Testis (tissue), 2 donors: ENCODE data around the gene DPH5.

Experiments
- POLR2A ChIP-seq: fragments of 450-650 bp; IDR thresholded peaks from one replicate; pipeline ENCODE4 v1.6.1; 2017; ENCODE audit warnings: antibody characterized with exemption, mild to moderate bottlenecking, moderate library complexity
- TF ChIP-seq, protein P1 (sequence below), 3 experiments: fragments of 450-650 bp in 2 of 3; fragments of 200-600 bp in 1 of 3; sonication (generic) in 1 of 3; IDR thresholded peaks; one replicate each; pipeline ENCODE4 v1.5.1; 2016 to 2019; ENCODE audit warnings: antibody characterized with exemption in 3 of 3, mild to moderate bottlenecking in 2 of 3, moderate library complexity in 1 of 3

DNA sequence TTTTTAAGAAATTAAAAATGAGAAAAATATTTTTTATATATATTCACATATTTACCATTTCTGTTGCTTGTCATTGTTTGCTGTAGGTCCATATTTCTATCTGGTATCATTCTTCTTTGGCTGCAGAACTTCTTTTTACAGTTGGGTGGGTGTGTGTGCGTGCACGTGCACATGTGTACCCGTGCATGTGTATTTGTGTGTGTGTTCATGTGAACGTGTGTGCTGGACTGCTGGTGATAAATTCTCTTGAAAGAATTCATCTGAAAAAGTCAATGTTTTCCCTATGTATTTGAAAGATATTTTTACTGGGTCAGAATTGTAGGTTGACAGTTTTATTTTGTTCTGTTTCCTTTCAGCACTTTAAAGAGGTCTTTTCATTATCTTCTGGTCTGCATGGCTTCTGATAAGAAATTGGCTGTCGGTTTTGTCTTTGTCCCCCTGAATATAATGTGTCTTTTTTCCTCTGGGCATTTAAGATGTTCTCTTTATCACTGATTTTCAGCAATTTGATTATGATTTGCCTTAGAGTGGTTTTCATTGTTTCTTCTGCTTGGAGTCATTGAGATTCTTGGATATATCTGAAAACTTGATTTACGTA, 34.5 kb upstream of the DPH5 start:
- TF ChIP-seq, protein P1, sequence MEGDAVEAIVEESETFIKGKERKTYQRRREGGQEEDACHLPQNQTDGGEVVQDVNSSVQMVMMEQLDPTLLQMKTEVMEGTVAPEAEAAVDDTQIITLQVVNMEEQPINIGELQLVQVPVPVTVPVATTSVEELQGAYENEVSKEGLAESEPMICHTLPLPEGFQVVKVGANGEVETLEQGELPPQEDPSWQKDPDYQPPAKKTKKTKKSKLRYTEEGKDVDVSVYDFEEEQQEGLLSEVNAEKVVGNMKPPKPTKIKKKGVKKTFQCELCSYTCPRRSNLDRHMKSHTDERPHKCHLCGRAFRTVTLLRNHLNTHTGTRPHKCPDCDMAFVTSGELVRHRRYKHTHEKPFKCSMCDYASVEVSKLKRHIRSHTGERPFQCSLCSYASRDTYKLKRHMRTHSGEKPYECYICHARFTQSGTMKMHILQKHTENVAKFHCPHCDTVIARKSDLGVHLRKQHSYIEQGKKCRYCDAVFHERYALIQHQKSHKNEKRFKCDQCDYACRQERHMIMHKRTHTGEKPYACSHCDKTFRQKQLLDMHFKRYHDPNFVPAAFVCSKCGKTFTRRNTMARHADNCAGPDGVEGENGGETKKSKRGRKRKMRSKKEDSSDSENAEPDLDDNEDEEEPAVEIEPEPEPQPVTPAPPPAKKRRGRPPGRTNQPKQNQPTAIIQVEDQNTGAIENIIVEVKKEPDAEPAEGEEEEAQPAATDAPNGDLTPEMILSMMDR (IDR thresholded peaks at IDR 0.05) = no peak
- no peak for TF ChIP-seq POLR2A
